ES-I3 (cell line): ENCODE results near the gene PPM1M.
"Not testable (repeated sequence)": the region's sequence is repeated elsewhere in the genome, so short reads cannot be mapped to it uniquely, and the experiment has no call there.

Experiments used
- H3K36me3 ChIP-seq: 2 replicates; pipeline ENCODE4 v1.6.1; 2013; ENCODE audit warnings: mild to moderate bottlenecking, low read length, control low read depth, moderate library complexity; ENCODE audit not compliant: insufficient read depth
- H3K4me1 ChIP-seq: 2 replicates; pipeline ENCODE4 v1.6.1; 2013; ENCODE audit warnings: mild to moderate bottlenecking, control low read depth, low read length; ENCODE audit not compliant: insufficient read depth
- H3K9ac ChIP-seq: 2 replicates; pipeline ENCODE4 v1.6.1; 2013; ENCODE audit warnings: low read depth, mild to moderate bottlenecking, low read length, moderate library complexity
- H3K9me3 ChIP-seq: 2 replicates; pipeline ENCODE4 v1.6.1; 2013; ENCODE audit warnings: mild to moderate bottlenecking, low read length, moderate library complexity; ENCODE audit not compliant: control insufficient read depth, insufficient read depth

PPM1M gene

GRCh38 chr3:52278510-52279069 is 33.0 kb downstream of the PPM1M start, which contains the start of gene WDR82:
TSS of gene WDR82 (minus strand) at chr3:52278649. CDS start at chr3:52278361, 288 bp downstream.
- Histone ChIP-seq H3K4me1 (peaks cover 7% of the 10 kb centered on the region; the same call in 1 of the 2 replicates), H3K9me3 (no peaks in the 10 kb centered on the region), H3K36me3 (no peaks in the 10 kb centered on the region), H3K9ac (peak within 1 kb of the TSS; percentile 99)

- Histone ChIP-seq H3K9me3 (no peaks in the 10 kb centered on the region), H3K9ac (peak overlapping the region; percentile 99; the same call in 1 of the 2 replicates)
These were observed 34.0 kb downstream of the PPM1M start for GRCh38 chr3:52279596-52279995.

GRCh38 chr3:52280050-52280461 is 34.5 kb downstream of the PPM1M start:
- Histone ChIP-seq H3K36me3 (no peaks in the 10 kb centered on the region), H3K4me1 (peaks cover 7% of the 10 kb centered on the region; the same call in 1 of the 2 replicates), H3K9me3 (no peaks in the 10 kb centered on the region), H3K9ac (no peak overlapping the region)

More at GRCh38 chr3:52279596-52279995, 34.0 kb downstream of the PPM1M start:
- no peaks in the 10 kb centered on the region for H3K36me3 ChIP-seq
- H3K4me1 ChIP-seq, result peaks cover 7% of the 10 kb centered on the region; the same call in 1 of the 2 replicates

- Histone ChIP-seq H3K9me3 (no peaks in the 10 kb centered on the region), H3K9ac (no peak overlapping the region), H3K4me1 (0 out of 2 replicates have a peak, but pooled peaks cover 7% of the 10 kb centered on the region), H3K36me3 (no peaks in the 10 kb centered on the region)
These were observed 36.6 kb downstream of the PPM1M start for GRCh38 chr3:52281981-52282801.

- Histone ChIP-seq H3K9ac (no peak overlapping the region), H3K4me1 (0 out of 2 replicates have a peak, but pooled peaks cover 7% of the 10 kb centered on the region), H3K9me3 (no peaks in the 10 kb centered on the region), H3K36me3 (no peaks in the 10 kb centered on the region)
These were observed 37.7 kb downstream of the PPM1M start for GRCh38 chr3:52283306-52283705.

GRCh38 chr3:52284051-52284450 is 38.5 kb downstream of the PPM1M start:
- H3K9me3 ChIP-seq, H3K36me3 ChIP-seq, H3K4me1 ChIP-seq, H3K9ac ChIP-seq: not testable (repeated sequence)

- Histone ChIP-seq H3K36me3 (no peaks in the 10 kb centered on the region), H3K4me1 (no peaks in the 10 kb centered on the region), H3K9me3 (no peaks in the 10 kb centered on the region), H3K9ac (peak overlapping the region; percentile 99)
These were observed 41.2 kb downstream of the PPM1M start for GRCh38 chr3:52286777-52287110.

- Histone ChIP-seq H3K9ac (peak overlapping the region; percentile 99; the same call in 1 of the 2 replicates), H3K4me1 (no peaks in the 10 kb centered on the region), H3K36me3 (no peaks in the 10 kb centered on the region)
These were observed 43.1 kb downstream of the PPM1M start for GRCh38 chr3:52288674-52289073.

GRCh38 chr3:52289338-52289746 is 43.8 kb downstream of the PPM1M start:
- H3K36me3 ChIP-seq, result no peaks in the 10 kb centered on the region
- H3K9me3 ChIP-seq, result no peaks in the 10 kb centered on the region
- H3K4me1 ChIP-seq, result no peaks in the 10 kb centered on the region
- H3K9ac ChIP-seq, result no peak overlapping the region

More at GRCh38 chr3:52288674-52289073, 43.1 kb downstream of the PPM1M start:
- H3K9me3 ChIP-seq, result no peaks in the 10 kb centered on the region

- Histone ChIP-seq H3K9me3 (no peaks in the 10 kb centered on the region), H3K9ac (no peak overlapping the region), H3K4me1 (no peaks in the 10 kb centered on the region), H3K36me3 (no peaks in the 10 kb centered on the region)
These were observed 44.4 kb downstream of the PPM1M start for GRCh38 chr3:52289747-52290595.

GRCh38 chr3:52290596-52291507 is 45.3 kb downstream of the PPM1M start:
- Histone ChIP-seq H3K4me1 (no peaks in the 10 kb centered on the region), H3K9ac (no peak overlapping the region), H3K36me3 (no peaks in the 10 kb centered on the region), H3K9me3 (no peaks in the 10 kb centered on the region)

- Histone ChIP-seq H3K4me1 (no peaks in the 10 kb centered on the region), H3K9me3 (no peaks in the 10 kb centered on the region), H3K36me3 (no peaks in the 10 kb centered on the region), H3K9ac (no peak overlapping the region)
These were observed 46.1 kb downstream of the PPM1M start for GRCh38 chr3:52291508-52292181.
